Measurements from ENCODE around the gene DNAJC7. TPM values are rescaled to one million over a fixed set of nuclear protein-coding genes. Genes with fewer than 3 reads are reported as not detected.
"Not testable (repeated sequence)": the region's sequence is repeated elsewhere in the genome, so short reads cannot be mapped to it uniquely, and the experiment has no call there.

DNAJC7 gene
- polyA plus RNA-seq, 3 donors, result 43.8 to 86.1 (median 65.2) TPM

- WGBS, 3 donors, result 81 to 91% (median 89%) methylated on average over 1 of the region's 1 CpG
- H3K27ac ChIP-seq (ENCODE audit: low read depth, low read length), result no peak overlapping the region
Observed at GRCh38 chr17:42045719-42046118, 28.5 kb upstream of the DNAJC7 start.

GRCh38 chr17:42042598-42043319, 25.5 kb upstream of the DNAJC7 start:
- WGBS, 3 donors, result 81 to 95% (median 91%) methylated on average over 20 of the region's 20 CpGs
- no peak overlapping the region for H3K27ac ChIP-seq (ENCODE audit: low read depth, low read length)

DNA sequence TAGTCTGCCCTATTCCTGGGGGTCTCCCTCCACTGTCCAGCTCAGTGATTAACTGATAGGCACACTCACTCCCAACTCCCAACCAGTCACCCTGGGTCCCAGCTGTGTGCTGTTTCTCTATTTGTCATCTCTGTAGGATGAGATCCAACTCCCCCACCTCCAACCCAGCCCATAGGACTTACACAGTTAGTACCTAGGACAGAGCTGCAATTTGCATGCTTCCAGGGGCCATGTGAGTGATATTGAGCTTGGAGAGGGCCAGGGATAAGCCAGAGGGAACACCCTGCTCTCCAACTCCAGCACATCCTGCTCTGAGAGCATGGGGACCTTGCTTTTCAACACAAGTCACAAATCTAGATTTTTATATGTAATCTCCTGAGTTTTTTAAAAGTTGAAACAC, 24.4 kb upstream of the DNAJC7 start:
- no peak overlapping the region for H3K27ac ChIP-seq (ENCODE audit: low read depth, low read length)

- no peak overlapping the region for H3K27ac ChIP-seq (ENCODE audit: low read depth, low read length)
- 92 to 96% (median 92%) methylated on average over 10 of the region's 10 CpGs for WGBS, 3 donors
Observed at GRCh38 chr17:42040818-42041217, 23.6 kb upstream of the DNAJC7 start.

DNA sequence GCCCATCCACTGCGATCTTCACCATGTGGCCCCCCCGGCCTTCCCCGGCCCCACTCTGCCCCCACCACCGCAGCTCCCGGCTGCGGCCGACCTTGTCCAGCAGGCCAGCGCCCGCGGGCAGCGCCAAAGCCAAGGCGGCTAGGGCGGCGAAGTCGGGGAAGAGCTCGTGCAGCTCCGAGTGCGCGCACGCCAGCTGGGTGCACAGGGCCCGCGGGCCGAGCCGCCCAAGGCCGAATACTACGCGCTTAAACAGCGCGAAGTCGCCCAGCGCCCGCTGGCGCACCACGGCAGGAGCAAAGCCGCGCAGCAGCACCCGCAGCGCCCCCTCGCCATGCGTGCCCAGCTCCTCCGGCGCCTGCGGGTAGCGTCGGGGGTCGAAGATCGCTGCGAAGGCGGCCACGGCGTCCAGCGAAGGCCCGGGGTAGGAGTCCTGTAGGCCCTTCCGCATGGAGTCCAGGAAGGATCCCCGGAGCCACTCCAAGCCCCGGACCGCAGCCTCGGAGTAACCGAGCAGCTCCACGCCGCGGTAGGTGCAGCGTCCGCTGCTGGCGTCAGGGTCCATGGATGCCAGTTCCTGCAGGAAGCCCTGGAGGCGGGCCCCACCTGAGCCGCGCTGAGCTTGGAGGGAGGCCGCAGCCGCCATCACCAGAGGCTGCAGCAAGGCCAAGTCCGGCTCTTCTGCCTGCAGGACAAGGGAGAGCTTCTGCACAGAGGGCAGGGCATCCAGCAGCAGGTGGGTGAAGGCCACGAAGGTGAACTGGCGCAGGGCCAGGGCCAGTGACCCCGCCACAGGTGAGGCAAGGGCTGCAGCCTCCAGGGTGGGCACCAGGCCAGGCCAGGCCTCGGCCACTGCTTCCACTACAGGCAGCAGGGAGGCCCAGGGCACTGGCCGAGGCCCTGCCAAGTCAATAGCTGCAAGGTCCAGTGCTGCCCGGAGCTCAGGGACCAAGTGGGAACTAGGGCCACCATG, 22.8 kb upstream of the DNAJC7 start:
- WGBS, 3 donors, result 40 to 62% (median 43%) methylated on average over 58 to 77 of the region's 77 CpGs
- no peak overlapping the region for H3K27ac ChIP-seq (ENCODE audit: low read depth, low read length)

- 72 to 90% (median 75%) methylated on average over 5 of the region's 5 CpGs for WGBS, 3 donors
- no peak overlapping the region for H3K27ac ChIP-seq (ENCODE audit: low read depth, low read length)
Observed at GRCh38 chr17:42038221-42038973, 21.2 kb upstream of the DNAJC7 start.

- WGBS, 3 donors, result 43 to 55% (median 48%) methylated on average over 5 to 6 of the region's 6 CpGs
Observed at GRCh38 chr17:42034059-42034458, 16.8 kb upstream of the DNAJC7 start.

DNA sequence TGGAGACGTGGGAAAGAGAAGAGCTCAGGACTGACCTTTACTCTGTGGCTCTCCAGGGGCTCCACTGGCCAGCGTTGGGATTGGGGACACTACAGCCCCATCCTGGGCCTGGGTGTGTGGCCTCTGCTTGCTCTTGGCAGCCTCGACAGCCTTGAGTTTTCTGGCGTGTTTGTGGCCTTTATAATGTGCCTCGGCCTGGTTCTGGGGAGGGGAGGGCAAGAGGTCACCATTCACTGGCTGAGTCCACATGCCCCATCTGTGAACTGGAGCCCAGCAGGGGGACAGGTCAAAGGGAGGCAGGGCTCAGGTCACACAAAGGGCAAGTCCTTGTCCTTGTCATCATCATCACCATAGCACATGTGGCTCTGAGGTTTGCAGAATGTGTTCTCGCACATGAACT, 14.3 kb upstream of the DNAJC7 start:
- WGBS, 3 donors, result 54 to 71% (median 56%) methylated on average over 6 of the region's 6 CpGs
- no peak overlapping the region for H3K27ac ChIP-seq (ENCODE audit: low read depth, low read length)

More at GRCh38 chr17:42034059-42034458, 16.8 kb upstream of the DNAJC7 start:
- H3K27ac ChIP-seq (ENCODE audit: low read depth, low read length), result no peak overlapping the region

DNA sequence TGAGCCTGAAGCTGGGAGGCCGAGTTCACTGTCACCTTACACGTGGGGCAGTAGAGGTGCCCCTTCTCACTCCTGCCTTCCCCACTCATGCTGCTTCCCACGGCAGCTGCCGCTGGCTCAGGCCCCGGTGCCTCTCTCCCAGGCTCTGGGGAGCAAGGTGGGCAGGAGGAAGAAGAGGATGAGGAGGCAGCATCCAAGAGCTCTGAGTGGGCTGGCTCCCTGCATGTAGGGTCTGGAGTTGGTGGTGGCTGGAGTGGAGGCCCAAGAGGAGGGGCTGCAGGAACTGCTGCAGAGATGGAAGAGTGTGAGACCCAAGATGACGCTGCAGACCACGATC, 11.5 kb upstream of the DNAJC7 start:
- 75 to 87% (median 86%) methylated on average over 7 of the region's 7 CpGs for WGBS, 3 donors
- H3K27ac ChIP-seq (ENCODE audit: low read depth, low read length), result no peak overlapping the region

DNA sequence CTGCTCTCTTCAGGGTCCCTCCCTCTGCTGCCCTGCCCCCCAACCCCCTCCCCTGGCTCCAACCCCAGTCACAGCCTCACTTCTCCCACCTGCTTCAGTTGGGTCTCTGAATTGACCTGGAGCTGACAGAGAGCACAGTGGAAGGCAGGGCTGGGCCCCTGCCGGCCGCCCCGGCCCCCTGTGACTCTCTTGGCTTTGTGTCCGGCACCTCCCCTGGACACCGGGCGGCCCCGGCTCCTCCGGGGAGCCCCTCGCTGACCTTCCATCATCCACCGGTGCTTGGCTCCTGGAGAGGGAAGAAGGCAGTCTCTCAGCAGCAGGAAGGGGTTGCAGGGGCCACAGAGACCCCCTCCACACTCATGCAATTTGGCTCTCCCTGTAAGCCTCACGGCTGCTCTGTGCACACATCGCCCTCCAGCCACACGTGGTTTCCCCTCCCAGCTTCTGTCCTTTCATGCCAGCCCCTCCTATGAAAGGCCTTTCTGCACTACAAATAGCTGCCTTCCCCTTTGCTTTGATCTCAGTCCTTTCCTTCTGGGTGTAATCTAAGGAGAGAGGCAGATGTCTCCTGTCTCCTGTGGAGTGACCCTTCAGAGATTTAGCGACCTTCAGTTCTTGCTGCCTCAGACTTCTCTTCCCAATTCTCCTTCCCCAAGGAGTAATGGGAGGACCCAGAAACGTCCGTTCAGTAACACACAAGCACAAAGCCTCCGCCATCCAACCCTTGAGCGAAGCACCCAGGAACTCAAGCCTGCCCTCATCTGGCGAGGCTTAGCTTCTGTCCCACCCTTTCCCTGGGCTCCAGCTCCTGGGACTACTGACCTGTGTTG, 10.9 kb upstream of the DNAJC7 start:
- H3K27ac ChIP-seq (ENCODE audit: low read depth, low read length), result no peak overlapping the region
- 59 to 64% (median 64%) methylated on average over 19 of the region's 19 CpGs for WGBS, 3 donors

DNA sequence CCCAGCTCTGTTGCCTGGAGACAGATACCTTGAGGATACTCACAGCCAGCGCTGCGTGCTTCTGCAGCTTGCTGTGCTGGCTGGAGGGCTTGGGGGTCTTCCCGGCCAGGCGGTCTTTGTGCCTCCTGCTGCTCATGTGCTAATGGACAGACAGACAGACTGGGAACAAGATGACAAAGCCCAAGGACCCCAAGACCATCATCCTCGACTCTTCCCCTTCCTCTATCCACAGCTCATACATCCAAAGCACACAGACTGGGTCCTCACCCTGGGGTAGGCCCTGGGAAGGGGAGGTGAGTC, 10.3 kb upstream of the DNAJC7 start:
- no peak overlapping the region for H3K27ac ChIP-seq (ENCODE audit: low read depth, low read length)
- WGBS, 3 donors, result 71 to 79% (median 73%) methylated on average over 5 of the region's 5 CpGs

DNA sequence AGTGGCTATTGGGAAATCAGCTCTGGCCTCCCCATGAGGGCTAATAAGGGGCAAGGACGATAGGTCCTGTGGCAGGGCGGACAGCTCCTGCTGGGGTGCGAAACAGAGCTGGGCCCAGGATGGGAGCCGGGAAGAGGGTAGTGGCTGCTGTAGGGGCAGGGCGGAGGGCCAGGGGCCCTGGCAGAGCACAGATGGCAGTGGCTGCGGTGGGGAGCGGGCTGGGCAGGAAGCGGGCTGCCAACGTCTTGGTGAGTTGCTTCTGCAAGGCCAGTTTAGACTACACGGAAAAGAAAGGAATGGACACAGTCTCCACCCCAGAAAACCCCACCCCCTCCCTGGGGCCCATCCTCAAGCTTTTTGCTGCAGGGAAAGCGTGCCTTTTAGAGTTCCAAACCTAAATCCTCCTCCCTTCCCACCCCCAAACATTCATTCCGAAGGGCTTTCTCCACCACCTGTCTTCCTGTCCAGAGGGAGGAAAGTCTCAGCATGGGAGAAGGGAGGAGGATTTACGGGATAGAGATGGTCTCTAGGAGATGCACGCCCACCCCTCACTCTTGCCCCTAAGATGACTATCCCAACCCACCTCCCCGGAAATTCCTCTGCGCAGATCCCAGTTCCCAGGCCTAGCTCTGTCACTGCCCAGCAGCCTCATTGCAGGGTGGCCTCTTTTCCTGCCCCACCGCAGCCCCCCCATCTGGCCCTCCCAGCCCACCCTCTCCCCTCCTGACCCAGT, 9.8 kb upstream of the DNAJC7 start:
- 44 to 70% (median 46%) methylated on average over 17 of the region's 17 CpGs for WGBS, 3 donors
- no peak overlapping the region for H3K27ac ChIP-seq (ENCODE audit: low read depth, low read length)

DNA sequence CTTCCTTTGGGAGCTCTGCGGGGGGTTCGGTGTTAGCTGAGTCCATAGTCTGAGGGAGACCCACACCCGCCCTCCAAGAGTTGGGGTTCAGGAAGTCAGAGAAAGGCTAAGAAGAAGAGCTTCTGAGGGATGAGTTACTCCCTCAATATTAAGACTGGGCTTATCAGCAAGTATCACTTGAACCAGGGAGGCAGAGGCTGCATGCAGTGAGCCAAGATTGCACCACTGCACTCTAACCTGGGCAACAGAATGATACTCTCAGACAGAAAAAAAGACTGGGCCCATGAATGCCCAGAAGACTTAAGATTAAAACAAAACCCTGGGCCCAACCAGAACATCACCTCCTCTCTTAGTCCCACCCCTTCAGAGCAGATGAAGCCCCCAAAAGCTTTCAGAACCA, 8.7 kb upstream of the DNAJC7 start:
- no peak overlapping the region for H3K27ac ChIP-seq (ENCODE audit: low read depth, low read length)
- 93 to 99% (median 93%) methylated on average over 3 of the region's 3 CpGs for WGBS, 3 donors

- H3K27ac ChIP-seq (ENCODE audit: low read depth, low read length), result no peak overlapping the region
- WGBS, 3 donors, result 66 to 68% (median 66%) methylated on average over 8 of the region's 8 CpGs
Observed at GRCh38 chr17:42025191-42025579, 7.9 kb upstream of the DNAJC7 start.

DNA sequence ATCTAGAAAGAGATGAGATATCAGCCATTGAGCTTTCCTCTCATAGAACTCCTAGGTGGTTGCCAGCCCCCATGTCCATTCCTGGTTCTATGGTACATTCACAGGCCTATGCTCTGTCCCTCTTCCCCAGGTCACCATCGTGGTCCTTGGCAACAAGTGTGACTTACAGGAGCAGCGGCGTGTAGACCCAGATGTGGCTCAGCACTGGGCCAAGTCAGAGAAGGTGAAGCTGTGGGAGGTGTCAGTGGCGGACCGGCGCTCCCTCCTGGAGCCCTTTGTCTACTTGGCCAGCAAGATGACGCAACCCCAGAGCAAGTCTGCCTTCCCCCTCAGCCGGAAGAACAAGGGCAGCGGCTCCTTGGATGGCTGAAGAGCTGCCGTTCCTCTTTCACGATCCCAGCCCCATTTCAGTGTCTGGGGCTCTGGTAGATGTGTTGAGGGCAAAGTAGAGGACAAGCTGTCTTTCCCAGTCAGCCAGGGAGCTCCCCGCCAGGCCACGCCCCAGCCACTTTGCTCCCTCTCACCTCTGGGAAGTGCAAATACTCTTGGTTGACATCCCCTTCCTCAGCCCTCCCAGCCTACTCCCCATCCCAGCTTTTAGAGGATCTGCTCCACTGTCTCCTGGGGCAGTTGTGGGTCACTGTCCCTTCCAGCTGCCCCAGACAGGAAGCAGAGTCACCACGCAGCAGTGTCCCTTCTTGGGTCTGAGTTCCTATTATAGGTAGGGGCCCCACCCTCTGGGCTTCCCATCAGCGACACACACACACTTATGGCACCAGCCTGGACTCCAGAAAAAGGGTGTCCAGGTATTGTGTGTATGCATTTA, 6.5 kb upstream of the DNAJC7 start:
- no peak overlapping the region for H3K27ac ChIP-seq (ENCODE audit: low read depth, low read length)
- WGBS, 3 donors, result 49 to 82% (median 52%) methylated on average over 15 of the region's 15 CpGs

- WGBS, 3 donors, result 60 to 76% (median 76%) methylated on average over 8 of the region's 8 CpGs
- H3K27ac ChIP-seq (ENCODE audit: low read depth, low read length), result not testable (repeated sequence)
Observed at GRCh38 chr17:42020845-42021244, 3.6 kb upstream of the DNAJC7 start.
